Germinal center (tissue), 1 donor: ENCODE measurements around the gene CD68.
A peak's percentile ranks its signal among the peaks of the same experiment; 100 is the strongest.

Experiments used
- DNase-seq: peaks from one replicate; pipeline ENCODE4 v3.0.0; 2012; ENCODE audit warnings: mixed read lengths, low spot score

CD68 gene

GRCh38 chr17:7579001-7579833, at the start of gene CD68:
CD68 (plus strand) TSS chr17:7579638; CDS start chr17:7579678, 40 bp downstream.
- DNase-seq, result peak; percentile 88

- DNase-seq, result no peak
These were observed 49.2 kb upstream of the CD68 start for GRCh38 chr17:7530023-7530900.

- no peak for DNase-seq
These were observed 41.4 kb upstream of the CD68 start for GRCh38 chr17:7538050-7538449.

- no peak for DNase-seq
These were observed 40.4 kb upstream of the CD68 start for GRCh38 chr17:7538891-7539545.

- DNase-seq, result no peak
These were observed 38.3 kb upstream of the CD68 start for GRCh38 chr17:7541074-7541621.

GRCh38 chr17:7544911-7545310, 34.5 kb upstream of the CD68 start:
- DNase-seq, result no peak

GRCh38 chr17:7548585-7549400, 30.6 kb upstream of the CD68 start, which contains the start of gene TNFSF12:
TNFSF12 (plus strand) TSS chr17:7549058; CDS start chr17:7549154, 96 bp downstream.
- peak; percentile 47 for DNase-seq

- peak; percentile 30 for DNase-seq
These were observed 29.9 kb upstream of the CD68 start for GRCh38 chr17:7549401-7550055.

GRCh38 chr17:7550344-7550743, 29.1 kb upstream of the CD68 start:
- DNase-seq, result no peak

GRCh38 chr17:7551396-7551795, 28.0 kb upstream of the CD68 start:
- DNase-seq, result no peak

- DNase-seq, result peak; percentile 39
These were observed 26.8 kb upstream of the CD68 start for GRCh38 chr17:7552621-7553051.

GRCh38 chr17:7553356-7553755, 26.1 kb upstream of the CD68 start:
- DNase-seq, result no peak

- no peak for DNase-seq
These were observed 24.0 kb upstream of the CD68 start for GRCh38 chr17:7555320-7555948.

GRCh38 chr17:7556627-7557026, 22.8 kb upstream of the CD68 start:
- no peak for DNase-seq

GRCh38 chr17:7557147-7557764, 22.2 kb upstream of the CD68 start:
- no peak for DNase-seq

- peak; percentile 48 for DNase-seq
These were observed 21.5 kb upstream of the CD68 start for GRCh38 chr17:7557775-7558543.

- DNase-seq, result no peak
These were observed 20.7 kb upstream of the CD68 start, which contains the start of gene TNFSF13 for GRCh38 chr17:7558544-7559319. TNFSF13 (plus strand) TSS chr17:7558750; CDS start chr17:7559040, 290 bp downstream.
